Measurements from ENCODE around the gene MARCO. TPM values are rescaled to one million over a fixed set of nuclear protein-coding genes. Genes with fewer than 3 reads are reported as not detected.

Gene MARCO
- total and polyA plus RNA-seq, 2 donors (not counting 3 experiments of a cell fraction or from before 2014, with no cell fraction given): not detected

DNA sequence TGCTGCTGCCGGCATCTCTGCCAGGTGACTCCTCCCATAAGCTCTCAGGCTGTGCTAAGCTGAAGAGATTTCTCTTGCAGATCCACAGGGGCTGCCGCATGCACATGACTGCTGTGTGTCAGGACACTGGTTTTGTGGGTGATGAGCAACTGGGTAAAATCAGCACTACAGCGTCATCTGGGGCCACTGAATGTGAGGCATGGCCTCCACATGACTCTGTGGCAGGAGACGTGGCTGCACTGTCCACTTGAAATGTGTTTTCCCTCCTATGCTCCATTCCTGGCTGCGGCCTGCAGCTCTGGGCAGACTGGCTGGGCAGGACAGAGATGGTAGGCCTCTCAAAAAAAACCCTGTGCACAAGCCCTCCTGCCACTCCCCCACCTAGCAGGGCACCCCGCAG, 63.6 kb downstream of the MARCO start:
- dilution Hi-C loops (cut with MboI; ENCODE audit: extremely low pct_ligation_motif_present, low sequenced_read_pairs) (no loop called here), intact Hi-C loops (cut with micrococcal nuclease) (no loop called here)
- DNase-seq (ENCODE audit: low read depth, low spot score): no peak
- POLR2A ChIA-PET: no interaction called here
- Histone ChIP-seq H3K27ac (ENCODE audit: insufficient read depth, low read depth, low read length) (no peak overlapping the region), H3K79me2 (ENCODE audit: control insufficient read depth, insufficient read depth, low read length) (no peaks in the 10 kb centered on the region), H2AFZ (ENCODE audit: low read depth, low read length) (no peak overlapping the region), H3K4me3 (replicated peaks in 1 of 3; ENCODE audit: insufficient read depth in 1 of 3, low read depth in 1 of 3, low read length in 3 of 3) (no peak overlapping the region), H4K20me1 (replicated peaks; ENCODE audit: control insufficient read depth, extremely low read depth, insufficient read depth, low read length) (no peaks in the 10 kb centered on the region), H3K4me2 (ENCODE audit: insufficient read depth, low read length) (no peak overlapping the region), H3K27me3 (ENCODE audit: control insufficient read depth in 2 of 2, insufficient read depth in 2 of 2, low read length in 2 of 2) (no peaks in the 10 kb centered on the region), H3K9ac (replicated peaks; ENCODE audit: extremely low read depth, insufficient read depth, low read length) (no peak overlapping the region), H3K9me1 (replicated peaks; ENCODE audit: control insufficient read depth, extremely low read depth, insufficient read depth, low read length) (no peaks in the 10 kb centered on the region), H3K36me3 (ENCODE audit: control insufficient read depth in 2 of 2, extremely low read depth in 1 of 2, insufficient read depth in 2 of 2, low read length in 2 of 2) (no peaks in the 10 kb centered on the region), H3K4me1 (ENCODE audit: control insufficient read depth, extremely low read depth, insufficient read depth, low read length) (no peaks in the 10 kb centered on the region), H3K9me3 (replicated peaks; ENCODE audit: control insufficient read depth, insufficient read depth, low read length) (no peaks in the 10 kb centered on the region)
- BruUV-seq (replicated peaks): no TSS peak
- no peak for FAIRE-seq
- TF ChIP-seq GATA2 (IDR thresholded peaks at IDR 0.05; ENCODE audit: insufficient read depth, insufficient read length, low read depth, low read length) (no peak), POLR2AphosphoS5 (IDR thresholded peaks at IDR 0.05; ENCODE audit: insufficient read depth, low read depth, low read length) (no peak), EZH2 (IDR thresholded peaks at IDR 0.05; ENCODE audit: borderline replicate concordance, low read depth, low read length, severe bottlenecking) (no peak)
- TF ChIP-seq, protein P1, sequence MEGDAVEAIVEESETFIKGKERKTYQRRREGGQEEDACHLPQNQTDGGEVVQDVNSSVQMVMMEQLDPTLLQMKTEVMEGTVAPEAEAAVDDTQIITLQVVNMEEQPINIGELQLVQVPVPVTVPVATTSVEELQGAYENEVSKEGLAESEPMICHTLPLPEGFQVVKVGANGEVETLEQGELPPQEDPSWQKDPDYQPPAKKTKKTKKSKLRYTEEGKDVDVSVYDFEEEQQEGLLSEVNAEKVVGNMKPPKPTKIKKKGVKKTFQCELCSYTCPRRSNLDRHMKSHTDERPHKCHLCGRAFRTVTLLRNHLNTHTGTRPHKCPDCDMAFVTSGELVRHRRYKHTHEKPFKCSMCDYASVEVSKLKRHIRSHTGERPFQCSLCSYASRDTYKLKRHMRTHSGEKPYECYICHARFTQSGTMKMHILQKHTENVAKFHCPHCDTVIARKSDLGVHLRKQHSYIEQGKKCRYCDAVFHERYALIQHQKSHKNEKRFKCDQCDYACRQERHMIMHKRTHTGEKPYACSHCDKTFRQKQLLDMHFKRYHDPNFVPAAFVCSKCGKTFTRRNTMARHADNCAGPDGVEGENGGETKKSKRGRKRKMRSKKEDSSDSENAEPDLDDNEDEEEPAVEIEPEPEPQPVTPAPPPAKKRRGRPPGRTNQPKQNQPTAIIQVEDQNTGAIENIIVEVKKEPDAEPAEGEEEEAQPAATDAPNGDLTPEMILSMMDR (IDR thresholded peaks at IDR 0.05; ENCODE audit: extremely low read depth in 1 of 2, insufficient read depth in 1 of 2, low read depth in 1 of 2, low read length in 2 of 2): no peak
- CTCF ChIA-PET: interaction anchor here (1.2 kb wide), 1 partner anchor 13 kb away, joined by 4 read pairs; no protein-coding TSS in a partner anchor

DNA sequence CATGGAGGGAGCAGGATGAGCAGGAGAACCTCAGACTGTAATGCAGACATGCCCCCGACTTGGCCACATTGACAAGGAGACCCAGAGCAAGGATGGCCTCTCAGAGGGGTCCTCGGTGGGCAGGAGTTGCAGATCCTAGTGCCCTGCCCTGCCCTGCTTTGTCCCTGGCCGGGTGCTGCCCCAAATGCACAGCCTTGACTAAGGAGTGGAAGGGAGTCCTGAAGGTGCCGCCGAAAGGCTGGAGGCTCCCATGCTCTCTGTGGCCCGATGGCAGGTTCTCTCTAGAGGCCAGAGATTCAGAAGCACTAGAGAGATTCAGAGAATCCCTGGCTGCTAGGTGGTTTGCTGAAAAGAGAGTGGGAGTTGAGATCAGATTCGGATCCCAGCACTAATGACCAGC, 64.4 kb downstream of the MARCO start:
- H3K4me1 ChIP-seq (ENCODE audit: control insufficient read depth, extremely low read depth, insufficient read depth, low read length): no peaks in the 10 kb centered on the region
- H3K79me2 ChIP-seq (ENCODE audit: control insufficient read depth, insufficient read depth, low read length): no peaks in the 10 kb centered on the region
- H3K27me3 ChIP-seq (ENCODE audit: control insufficient read depth in 2 of 2, insufficient read depth in 2 of 2, low read length in 2 of 2): no peaks in the 10 kb centered on the region
- H3K4me3 ChIP-seq (replicated peaks in 1 of 3; ENCODE audit: insufficient read depth in 1 of 3, low read depth in 1 of 3, low read length in 3 of 3): no peak overlapping the region
- DNase-seq (ENCODE audit: low read depth, low spot score): no peak
- no TSS peak for BruUV-seq (replicated peaks)
- H3K9me3 ChIP-seq (replicated peaks; ENCODE audit: control insufficient read depth, insufficient read depth, low read length): no peaks in the 10 kb centered on the region
- H3K27ac ChIP-seq (ENCODE audit: insufficient read depth, low read depth, low read length): no peak overlapping the region
- no peak for TF ChIP-seq POLR2AphosphoS5 (IDR thresholded peaks at IDR 0.05; ENCODE audit: insufficient read depth, low read depth, low read length)
- no peak for FAIRE-seq
- no peaks in the 10 kb centered on the region for H3K9me1 ChIP-seq (replicated peaks; ENCODE audit: control insufficient read depth, extremely low read depth, insufficient read depth, low read length)
- H3K9ac ChIP-seq (replicated peaks; ENCODE audit: extremely low read depth, insufficient read depth, low read length): no peak overlapping the region
- dilution Hi-C loops (cut with MboI; ENCODE audit: extremely low pct_ligation_motif_present, low sequenced_read_pairs) (no loop called here), intact Hi-C loops (cut with micrococcal nuclease) (no loop called here)
- ChIA-PET CTCF (no interaction called here), POLR2A (no interaction called here)
- no peaks in the 10 kb centered on the region for H4K20me1 ChIP-seq (replicated peaks; ENCODE audit: control insufficient read depth, extremely low read depth, insufficient read depth, low read length)
- no peak overlapping the region for H3K4me2 ChIP-seq (ENCODE audit: insufficient read depth, low read length)
- no peaks in the 10 kb centered on the region for H3K36me3 ChIP-seq (ENCODE audit: control insufficient read depth in 2 of 2, extremely low read depth in 1 of 2, insufficient read depth in 2 of 2, low read length in 2 of 2)
- no peak overlapping the region for H2AFZ ChIP-seq (ENCODE audit: low read depth, low read length)
